DOHH2 (cell line): Measurements from ENCODE around the gene DLST.

ENCODE experiments used
- H3F3A ChIP-seq: fragments of 200-600 bp; sonication (generic), shearing (Covaris generic); 2 replicates; pipeline ENCODE4 v1.6.0; 2016; ENCODE audit warnings: antibody characterized with exemption, mild to moderate bottlenecking; ENCODE audit not compliant: control insufficient read depth, insufficient read depth
- H3K27ac ChIP-seq: fragments of 200-600 bp; sonication (generic); 2 replicates; pipeline ENCODE4 v1.5.1; 2014; ENCODE audit warnings: low read depth, mild to moderate bottlenecking, low read length, moderate library complexity
- H3K27me3 ChIP-seq: fragments of 200-600 bp; sonication (generic); 2 replicates; pipeline ENCODE4 v1.6.1; 2014; ENCODE audit warnings: mild to moderate bottlenecking, low read length, mixed read lengths; ENCODE audit not compliant: control insufficient read depth
- H3K36me3 ChIP-seq: fragments of 200-600 bp; sonication (generic); 2 replicates; pipeline ENCODE4 v1.6.1; 2014; ENCODE audit warnings: mild to moderate bottlenecking, low read length, moderate library complexity, mixed read lengths; ENCODE audit not compliant: control insufficient read depth
- H3K4me1 ChIP-seq: fragments of 200-600 bp; sonication (generic); 2 replicates; pipeline ENCODE4 v1.6.1; 2014; ENCODE audit warnings: mild to moderate bottlenecking, low read length, mixed read lengths; ENCODE audit not compliant: control insufficient read depth
- H3K4me2 ChIP-seq: fragments of 200-600 bp; sonication (generic); 2 replicates; pipeline ENCODE4 v1.6.0; 2014; ENCODE audit warnings: mild to moderate bottlenecking, low read length, moderate library complexity
- H3K4me3 ChIP-seq: fragments of 200-600 bp; sonication (generic); 2 replicates; pipeline ENCODE4 v1.5.1; 2014; ENCODE audit warnings: mild to moderate bottlenecking, low read length, mixed read lengths
- H3K79me2 ChIP-seq: fragments of 200-600 bp; sonication (generic); 2 replicates; pipeline ENCODE4 v1.6.1; 2014; ENCODE audit warnings: mild to moderate bottlenecking, low read length, mixed read lengths; ENCODE audit not compliant: control insufficient read depth
- H3K9me2 ChIP-seq: fragments of 200-600 bp; sonication (generic); replicated peaks from 2 replicates; pipeline ENCODE4 v1.6.1; 2014; ENCODE audit warnings: mild to moderate bottlenecking, low read length, mixed read lengths; ENCODE audit not compliant: control insufficient read depth
- H3K9me3 ChIP-seq: fragments of 200-600 bp; sonication (generic); 2 replicates; pipeline ENCODE4 v1.6.1; 2014; ENCODE audit warnings: antibody characterized with exemption, low read length, mixed read lengths; ENCODE audit not compliant: control insufficient read depth, insufficient read depth
- H4K20me1 ChIP-seq: fragments of 200-600 bp; sonication (generic); 2 replicates; pipeline ENCODE4 v1.6.0; 2014; ENCODE audit warnings: low read depth, mild to moderate bottlenecking, antibody characterized with exemption, low read length, moderate library complexity; ENCODE audit not compliant: control insufficient read depth, insufficient read depth
- CTCF ChIP-seq: fragments of 200-600 bp; sonication (generic); IDR thresholded peaks from one replicate; pipeline ENCODE4 v1.5.1; 2014; ENCODE audit warnings: antibody characterized with exemption, mild to moderate bottlenecking, low read depth, low read length; ENCODE audit not compliant: poor library complexity, severe bottlenecking
- EZH2phosphoT487 ChIP-seq: fragments of 200-600 bp; sonication (generic); IDR thresholded peaks from 2 replicates; pipeline ENCODE4 v1.6.1; 2017; ENCODE audit warnings: borderline replicate concordance, mild to moderate bottlenecking, antibody characterized with exemption, low read length, moderate library complexity, mixed read lengths

Gene DLST

GRCh38 chr14:74921053-74921620 lies 39.4 kb downstream of the DLST start:
- H3K4me3 ChIP-seq = no peak overlapping the region

GRCh38 chr14:74921987-74922751 lies 40.5 kb downstream of the DLST start:
- no peak for TF ChIP-seq CTCF
- TF ChIP-seq EZH2phosphoT487 = no peak
- no peaks in the 10 kb centered on the region for H3K36me3 ChIP-seq
- no peaks in the 10 kb centered on the region for H4K20me1 ChIP-seq
- H3K27me3 ChIP-seq = 0 out of 2 replicates have a peak, but pooled peaks cover 3% of the 10 kb centered on the region
- no peaks in the 10 kb centered on the region for H3K79me2 ChIP-seq
- H3K27ac ChIP-seq = no peak overlapping the region
- peak overlapping the region; percentile 86 for H3K4me3 ChIP-seq
- no peaks in the 10 kb centered on the region for H3F3A ChIP-seq
- H3K9me2 ChIP-seq = no peaks in the 10 kb centered on the region
- peak overlapping the region; percentile 93 for H3K4me2 ChIP-seq
- H3K9me3 ChIP-seq = no peaks in the 10 kb centered on the region
- H3K4me1 ChIP-seq = peaks cover 13% of the 10 kb centered on the region

More at GRCh38 chr14:74921053-74921620, 39.4 kb downstream of the DLST start:
- Histone ChIP-seq H3K27me3 (no peaks in the 10 kb centered on the region), H3K4me1 (peaks cover 13% of the 10 kb centered on the region), H3K9me3 (no peaks in the 10 kb centered on the region), H3K36me3 (no peaks in the 10 kb centered on the region), H3K4me2 (no peak overlapping the region), H3K9me2 (no peaks in the 10 kb centered on the region), H4K20me1 (no peaks in the 10 kb centered on the region), H3K27ac (no peak overlapping the region), H3F3A (no peaks in the 10 kb centered on the region), H3K79me2 (no peaks in the 10 kb centered on the region)
- TF ChIP-seq CTCF = no peak
- TF ChIP-seq EZH2phosphoT487 = no peak

- Histone ChIP-seq H3K36me3 (no peaks in the 10 kb centered on the region), H3K27ac (no peak within 1 kb of the TSS), H4K20me1 (no peaks in the 10 kb centered on the region), H3F3A (no peaks in the 10 kb centered on the region), H3K9me2 (no peaks in the 10 kb centered on the region), H3K27me3 (peaks cover 4% of the 10 kb centered on the region; the same call in 1 of the 2 replicates), H3K79me2 (no peaks in the 10 kb centered on the region), H3K9me3 (no peaks in the 10 kb centered on the region), H3K4me1 (peaks cover 13% of the 10 kb centered on the region), H3K4me2 (peak within 1 kb of the TSS; percentile 93), H3K4me3 (peak within 1 kb of the TSS; percentile 86)
- TF ChIP-seq CTCF = no peak
These were observed 41.2 kb downstream of the DLST start, which contains the start of gene RPS6KL1 for GRCh38 chr14:74922752-74923401. Gene RPS6KL1 (minus strand): TSS chr14:74923260. CDS start chr14:74921541, 1,719 bp downstream.
